GM21786 (cell line): ENCODE measurements around the gene RAI14.
"Not testable (repeated sequence)": the region's sequence is repeated elsewhere in the genome, so short reads cannot be mapped to it uniquely, and the experiment has no call there.

Experiments used
- ATAC-seq: cut with Tn5 transposase; IDR thresholded peaks from one replicate; pipeline ENCODE4 v1.9.1; 2021; ENCODE audit not compliant: unreplicated experiment

Gene RAI14

GRCh38 chr5:34806532-34806931 lies 150.4 kb downstream of the RAI14 start:
- ATAC-seq, result no peak

- ATAC-seq, result no peak
Observed at GRCh38 chr5:34811706-34812105, 155.6 kb downstream of the RAI14 start.

- ATAC-seq, result no peak
Observed at GRCh38 chr5:34813509-34813908, 157.4 kb downstream of the RAI14 start.

- no peak for ATAC-seq
Observed at GRCh38 chr5:34817558-34818351, 161.6 kb downstream of the RAI14 start.

- ATAC-seq, result no peak
Observed at GRCh38 chr5:34818717-34819116, 162.6 kb downstream of the RAI14 start.

GRCh38 chr5:34820593-34820992 lies 164.5 kb downstream of the RAI14 start:
- ATAC-seq, result no peak

- no peak for ATAC-seq
Observed at GRCh38 chr5:34822956-34823715, 167.0 kb downstream of the RAI14 start.

- no peak for ATAC-seq
Observed at GRCh38 chr5:34826347-34826746, 170.2 kb downstream of the RAI14 start.

- ATAC-seq, result no peak
Observed at GRCh38 chr5:34827588-34828506, 171.7 kb downstream of the RAI14 start.

GRCh38 chr5:34830827-34831226 lies 174.7 kb downstream of the RAI14 start:
- ATAC-seq, result not testable (repeated sequence)

- no peak for ATAC-seq
Observed at GRCh38 chr5:34831303-34831702, 175.2 kb downstream of the RAI14 start.

- no peak for ATAC-seq
Observed at GRCh38 chr5:34832568-34832967, 176.4 kb downstream of the RAI14 start.

GRCh38 chr5:34833090-34833489 lies 177.0 kb downstream of the RAI14 start:
- no peak for ATAC-seq

- ATAC-seq, result no peak
Observed at GRCh38 chr5:34833976-34834793, 178.1 kb downstream of the RAI14 start.

GRCh38 chr5:34834794-34835089 lies 178.6 kb downstream of the RAI14 start:
- ATAC-seq, result no peak

GRCh38 chr5:34835664-34836063 lies 179.5 kb downstream of the RAI14 start:
- no peak for ATAC-seq

GRCh38 chr5:34838785-34839714 lies 182.9 kb downstream of the RAI14 start, which contains the start of gene TTC23L:
Gene TTC23L, plus strand, starts transcription at chr5:34839164. Its CDS starts 1,508 bp downstream, at chr5:34840672.
- peak; percentile 96 for ATAC-seq

GRCh38 chr5:34841816-34842215 lies 185.7 kb downstream of the RAI14 start:
- ATAC-seq, result no peak

GRCh38 chr5:34842554-34842953 lies 186.4 kb downstream of the RAI14 start:
- no peak for ATAC-seq
